ENCODE results near the gene PAQR4. TPM values are rescaled to one million over a fixed set of nuclear protein-coding genes. Genes with fewer than 3 reads are reported as not detected.
A peak's percentile ranks its signal among the peaks of the same experiment; 100 is the strongest.

PAQR4 gene
- total and polyA plus RNA-seq, 10 of the 15 experiments (the other 5 are each of a cell fraction or from before 2014, with no cell fraction given) = 0.39 to 31.8 (median 13.5) TPM

DNA sequence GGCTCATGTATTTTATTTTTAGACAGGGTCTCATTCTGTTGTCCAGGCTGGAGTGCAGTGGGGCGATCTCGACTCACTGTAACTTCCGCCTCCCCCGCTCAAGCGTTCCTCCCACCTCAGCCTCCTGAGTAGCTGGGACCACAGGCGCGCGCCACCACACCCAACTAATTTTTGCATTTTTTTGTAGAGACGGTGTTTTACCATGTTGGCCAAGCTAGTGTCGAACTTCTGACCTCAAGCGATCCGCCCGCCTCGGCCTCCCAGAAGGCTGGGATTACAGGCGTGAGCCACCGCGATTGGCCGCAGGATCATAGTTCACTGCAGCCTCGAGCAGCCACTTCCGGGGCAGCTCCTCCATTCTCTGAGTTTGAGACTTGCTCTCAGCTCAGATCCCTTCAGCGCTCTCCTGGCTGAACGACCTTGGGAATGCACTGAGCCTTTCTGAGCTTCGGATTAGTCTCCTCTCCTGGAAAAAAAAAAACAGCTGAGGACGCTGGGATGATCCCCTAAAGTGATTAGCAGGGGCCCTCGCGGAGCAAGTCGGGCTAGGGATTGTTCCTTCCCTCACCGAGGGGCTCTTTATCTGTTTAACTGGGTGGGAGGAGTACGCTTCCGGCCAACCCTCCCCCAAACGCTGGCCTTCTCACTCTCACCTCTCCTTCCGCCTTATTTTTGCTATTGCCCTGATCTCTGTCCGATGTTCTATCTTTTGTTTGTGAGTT lies 12.2 kb downstream of the PAQR4 start:
- peaks cover 0 to 1% of the 10 kb centered on the region in 2 experiments; a peak in 1 of 4 replicates for H3K36me3 ChIP-seq (ENCODE audit: control insufficient read depth in 2 of 2, insufficient read depth in 2 of 2, low read length in 1 of 2)
- 82% methylated on average over 33 of the region's 33 CpGs for WGBS (ENCODE audit: insufficient coverage, insufficient replicate concordance, low lambda C conversion rate, missing lambda C conversion rate)
- peak overlapping the region; percentile 74 for H3K4me3 ChIP-seq
- ChIA-PET POLR2A (interaction anchor here (0.7 to 2.9 kb wide), 3 partner anchors 9 to 151 kb away, joined by 3 to 18 read pairs (median 4); partner anchors contain the start of genes PAQR4 and ZG16B), CTCF (interaction anchor here (1.1 to 2.3 kb wide), 11 partner anchors 10 to 98 kb away, joined by 3 to 13 read pairs (median 5); partner anchors contain the start of genes FLYWCH2 and PAQR4), RAD21 (ENCODE audit: unreplicated experiment) (interaction anchor here (0.9 to 2.4 kb wide), 3 partner anchors 11 to 54 kb away, joined by 3 to 6 read pairs (median 4); partner anchors contain the start of genes KREMEN2 and PAQR4), SMC1A (ENCODE audit: uncharacterized antibody, unreplicated experiment) (interaction anchor here (0.5 kb wide), 1 partner anchor 71 kb away, joined by 4 read pairs; no protein-coding TSS in a partner anchor)
- intact Hi-C loops (cut with micrococcal nuclease; ENCODE audit: unreplicated experiment) (loop anchor here (5.0 kb wide), 2 partner anchors 54 to 74 kb away; no protein-coding TSS in a partner anchor), in situ Hi-C loops (cut with MboI) (no loop called here)
- peak overlapping the region; percentile 88; the same call in 1 of the 2 replicates for H3K27ac ChIP-seq (ENCODE audit: control insufficient read depth, insufficient read depth)
- no TSS peak for BruUV-seq (replicated peaks)
- H4K20me1 ChIP-seq (ENCODE audit: control insufficient read depth, insufficient read depth) = no peaks in the 10 kb centered on the region
- H3K4me1 ChIP-seq (ENCODE audit: control insufficient read depth, insufficient read depth, low read length) = peaks cover 7% of the 10 kb centered on the region
- H3K4me2 ChIP-seq (ENCODE audit: control insufficient read depth, insufficient read depth) = peak overlapping the region; percentile 77
- no peaks in the 10 kb centered on the region for H3K27me3 ChIP-seq (replicated peaks in 1 of 2; ENCODE audit: control insufficient read depth in 2 of 2, insufficient read depth in 2 of 2, low read length in 1 of 2)
- H3K9ac ChIP-seq (ENCODE audit: control insufficient read depth, insufficient read depth, low read length) = peak overlapping the region; percentile 93
- no peaks in the 10 kb centered on the region for H3K9me3 ChIP-seq (replicated peaks; ENCODE audit: control insufficient read depth, insufficient read depth, low read length)
- no peak for FAIRE-seq
- TF ChIP-seq SUZ12 (IDR thresholded peaks at IDR 0.05; ENCODE audit: unreplicated experiment) (no peak), ZNF622 (IDR thresholded peaks at IDR 0.05) (no peak), YY1 (IDR thresholded peaks at IDR 0.05; ENCODE audit: low read depth, low read length) (no peak), BHLHE40 (IDR thresholded peaks at IDR 0.05; ENCODE audit: borderline replicate concordance in 1 of 2, low read depth in 2 of 2, low read length in 1 of 2) (no peak), CHD4 (IDR thresholded peaks at IDR 0.05) (no peak), NFIC (IDR thresholded peaks at IDR 0.05; ENCODE audit: low read depth, low read length) (no peak)
- ATAC-seq = no peak
- no peak overlapping the region for H2AFZ ChIP-seq (ENCODE audit: control insufficient read depth, low read depth, low read length)
- no peak for DNase-seq (ENCODE audit: low read depth, low spot score)
- peaks cover 11% of the 10 kb centered on the region for H3K79me2 ChIP-seq (ENCODE audit: control insufficient read depth, insufficient read depth, low read length)
